ENCODE results near the gene MCTP1.
"Not testable (repeated sequence)": the region's sequence is repeated elsewhere in the genome, so short reads cannot be mapped to it uniquely, and the experiment has no call there.

The MCTP1 gene

DNA sequence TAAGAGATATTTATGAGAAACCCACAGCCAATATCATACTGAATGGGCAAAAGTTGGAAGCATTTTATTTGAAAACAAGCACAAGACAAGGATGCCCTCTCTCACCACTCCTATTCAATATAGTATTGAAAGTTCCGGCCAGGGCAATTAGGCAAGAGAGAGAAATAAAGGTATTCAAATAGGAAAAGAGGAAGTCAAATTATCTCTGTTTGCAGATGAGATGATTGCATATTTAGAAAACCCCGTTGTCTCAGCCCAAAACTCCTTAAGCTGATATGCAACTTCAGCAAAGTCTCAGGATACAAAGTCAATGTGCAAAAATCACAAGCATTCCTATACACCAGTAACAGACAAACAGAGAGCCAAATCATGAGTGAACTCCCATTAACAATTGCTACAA, 325.6 kb downstream of the MCTP1 start:
- DNase-seq (ENCODE audit: low read depth in 2 of 2) = not testable (repeated sequence)

DNA sequence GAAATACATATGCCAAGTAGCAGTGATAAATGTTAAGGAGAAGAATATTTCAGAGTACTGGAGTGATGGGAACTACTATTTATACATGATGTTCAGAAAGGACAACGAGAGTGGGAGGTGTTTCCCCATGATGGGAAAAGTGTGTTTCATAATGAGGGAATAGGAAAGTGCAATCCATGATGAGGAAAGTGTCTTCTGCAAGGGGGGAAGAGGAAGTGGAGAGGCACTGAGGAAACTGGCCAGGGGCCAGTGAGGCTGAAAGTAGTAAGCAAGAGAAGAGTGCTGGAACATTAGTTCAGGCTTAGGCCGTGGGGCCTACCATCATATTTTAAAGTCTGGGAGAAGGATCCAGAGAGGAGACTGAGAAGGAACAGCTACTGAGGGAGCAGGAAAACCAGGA, 339.2 kb downstream of the MCTP1 start:
- no peak for DNase-seq (ENCODE audit: low read depth in 2 of 2)

DNA sequence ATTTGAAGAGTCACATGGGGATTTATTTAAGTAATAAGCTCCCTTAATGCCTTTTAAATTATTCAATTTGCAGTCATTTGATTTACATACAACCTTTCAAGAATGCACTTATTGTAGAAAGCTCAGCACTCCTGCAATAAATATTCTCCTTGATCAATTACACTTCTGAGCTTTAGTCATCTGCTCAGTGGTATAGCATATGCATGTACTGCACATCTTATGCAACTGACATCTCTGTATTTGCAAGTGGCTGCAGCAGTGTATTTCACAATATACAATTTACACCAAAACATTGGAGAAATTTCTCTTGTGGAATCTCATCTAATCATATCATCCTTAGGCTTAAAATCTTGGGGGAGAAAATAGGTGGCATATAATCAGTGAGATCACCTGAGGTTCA, 340.7 kb downstream of the MCTP1 start:
- DNase-seq (ENCODE audit: low read depth in 2 of 2) = no peak

DNA sequence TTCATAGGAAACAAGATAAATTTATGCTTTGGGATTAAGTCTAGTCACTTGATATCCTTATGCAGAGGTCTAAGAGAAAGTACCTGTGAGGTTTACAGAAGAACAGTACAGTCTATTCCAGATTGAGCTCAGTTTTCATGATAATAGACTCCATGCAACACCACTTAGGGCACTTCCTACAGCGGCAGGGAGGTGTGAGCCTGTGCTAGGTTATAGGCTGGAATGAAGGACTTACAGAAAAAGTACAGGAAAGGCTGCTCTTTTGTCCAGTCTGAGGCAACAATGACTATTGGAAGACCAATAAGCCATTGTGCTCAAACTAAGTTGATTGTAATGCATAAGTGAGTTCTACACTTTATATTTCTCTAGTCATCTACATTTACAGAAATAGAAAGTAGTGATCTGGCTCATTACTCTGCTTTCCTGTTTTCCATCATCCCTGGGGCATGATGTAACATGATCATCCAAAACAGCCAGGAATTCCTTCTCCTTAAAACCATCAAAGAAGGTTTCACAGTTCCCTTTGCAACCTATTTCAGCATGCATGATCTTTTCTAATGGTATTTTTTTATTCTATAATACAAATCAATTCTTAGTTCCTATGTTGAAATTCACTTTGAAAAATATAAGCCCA, 343.7 kb downstream of the MCTP1 start:
- no peak for DNase-seq (ENCODE audit: low read depth in 2 of 2)

DNA sequence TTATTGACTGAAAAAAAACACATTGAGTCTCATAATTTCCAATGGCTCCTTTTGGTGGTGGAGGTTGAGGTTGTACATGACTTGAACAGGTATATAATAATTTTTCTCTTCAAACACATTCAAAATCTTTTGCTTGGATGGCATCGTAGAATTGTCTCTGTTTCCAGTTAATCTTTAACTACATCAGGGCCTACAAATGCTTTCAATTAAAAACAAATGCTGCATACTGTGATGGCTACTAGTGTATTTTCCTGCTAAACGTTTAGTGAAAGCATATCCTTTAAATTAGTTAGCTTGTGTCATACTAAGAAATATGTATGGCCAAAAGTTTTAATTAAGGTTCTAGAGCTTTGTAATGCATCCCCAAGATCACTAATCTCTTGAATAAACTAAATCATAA, 352.6 kb downstream of the MCTP1 start:
- DNase-seq (ENCODE audit: low read depth in 2 of 2) = no peak

DNA sequence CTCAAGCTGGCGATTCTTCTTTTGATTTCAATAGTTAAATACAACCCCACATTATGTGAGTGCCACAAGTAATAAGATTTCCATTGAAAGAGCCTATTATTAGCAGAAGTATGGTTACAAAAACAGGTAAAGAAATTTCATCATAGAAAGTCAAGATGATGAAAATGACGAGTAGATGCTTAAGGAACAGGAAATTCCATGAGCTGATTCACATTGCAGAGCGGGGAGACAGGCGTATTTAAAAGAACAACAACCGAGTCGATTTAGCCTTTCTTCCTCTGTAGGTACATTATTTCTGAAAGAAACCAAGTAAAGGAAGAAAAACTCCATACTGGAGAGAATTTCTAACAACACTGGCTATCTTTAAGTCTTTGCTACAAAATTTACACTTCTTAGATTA, 356.0 kb downstream of the MCTP1 start:
- DNase-seq (ENCODE audit: low read depth in 2 of 2) = no peak

DNA sequence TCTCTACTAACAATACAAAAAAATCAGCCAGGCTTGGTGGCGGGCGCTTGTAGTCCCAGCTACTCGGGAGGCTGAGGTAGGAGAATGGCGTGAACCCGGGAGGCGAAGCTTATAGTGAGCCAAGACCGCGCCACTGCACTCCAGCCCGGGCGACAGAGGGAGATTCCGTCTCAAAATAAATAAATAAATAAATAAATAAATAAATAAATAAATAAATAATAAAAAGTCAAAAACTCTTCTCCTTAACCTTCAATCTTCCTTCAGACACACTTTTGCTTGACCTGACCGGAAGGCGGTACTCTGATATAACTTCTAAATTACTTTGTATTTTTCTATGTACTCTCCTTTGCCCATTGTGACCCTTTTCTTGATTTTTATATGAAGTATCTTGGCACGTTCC, 364.3 kb downstream of the MCTP1 start:
- no peak for DNase-seq (ENCODE audit: low read depth in 2 of 2)

DNA sequence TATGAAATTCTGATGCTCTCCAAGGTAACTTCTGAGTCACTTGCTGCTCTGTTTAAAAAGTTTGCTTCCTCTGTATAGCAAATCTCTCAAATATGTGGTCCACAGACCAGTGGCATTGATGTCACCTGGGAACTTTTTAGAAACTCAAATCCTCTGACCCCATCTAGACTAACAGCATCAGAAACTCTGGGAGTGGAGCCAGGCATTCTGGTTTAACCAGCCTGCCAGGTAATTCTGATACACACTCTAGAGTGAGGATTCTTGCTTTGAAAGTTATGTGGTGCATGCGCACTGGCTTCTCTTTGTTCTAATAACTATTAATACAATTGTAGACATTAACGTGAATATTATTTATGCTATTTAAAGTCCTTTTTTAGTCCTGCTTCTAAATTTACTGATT, 368.3 kb downstream of the MCTP1 start:
- DNase-seq (ENCODE audit: low read depth in 2 of 2) = no peak

DNA sequence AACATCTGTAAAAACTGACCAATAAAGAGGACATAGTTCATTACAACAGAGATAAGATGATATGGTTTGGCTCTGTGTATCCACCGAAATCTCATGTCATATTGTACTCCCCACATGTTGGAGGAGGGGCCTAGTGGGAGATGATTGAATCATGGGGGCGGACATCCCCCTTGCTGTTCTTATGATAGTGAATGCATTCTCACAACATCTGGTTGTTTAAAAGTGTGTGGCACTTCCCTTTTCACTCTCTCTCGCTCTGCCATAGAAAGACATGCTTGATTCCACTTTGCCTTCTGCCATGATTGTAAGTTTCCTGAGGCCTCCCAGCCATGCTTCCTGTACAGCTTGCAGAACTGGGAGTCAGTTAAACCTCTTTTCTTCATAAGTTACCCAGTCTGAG, 373.6 kb downstream of the MCTP1 start:
- no peak for DNase-seq (ENCODE audit: low read depth in 2 of 2)

DNA sequence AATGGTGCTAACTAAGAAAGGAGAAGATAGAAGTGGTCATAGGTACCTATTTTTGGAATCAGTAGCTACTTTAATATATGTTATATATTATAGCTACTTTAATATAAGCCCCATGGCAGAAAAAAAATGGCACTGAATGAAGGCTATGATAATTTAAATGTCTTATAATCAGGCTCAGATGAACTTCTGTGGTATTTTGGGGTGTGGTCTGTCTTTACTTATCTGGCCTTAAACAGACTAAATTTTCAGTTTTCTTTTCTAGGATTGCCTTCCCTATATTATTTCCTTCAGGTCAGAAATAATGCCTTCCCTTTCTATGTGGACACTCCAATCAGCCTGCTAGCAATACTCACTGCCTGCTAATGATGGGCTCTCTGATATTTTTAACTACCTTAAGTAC, 374.2 kb downstream of the MCTP1 start:
- no peak for DNase-seq (ENCODE audit: low read depth in 2 of 2)

DNA sequence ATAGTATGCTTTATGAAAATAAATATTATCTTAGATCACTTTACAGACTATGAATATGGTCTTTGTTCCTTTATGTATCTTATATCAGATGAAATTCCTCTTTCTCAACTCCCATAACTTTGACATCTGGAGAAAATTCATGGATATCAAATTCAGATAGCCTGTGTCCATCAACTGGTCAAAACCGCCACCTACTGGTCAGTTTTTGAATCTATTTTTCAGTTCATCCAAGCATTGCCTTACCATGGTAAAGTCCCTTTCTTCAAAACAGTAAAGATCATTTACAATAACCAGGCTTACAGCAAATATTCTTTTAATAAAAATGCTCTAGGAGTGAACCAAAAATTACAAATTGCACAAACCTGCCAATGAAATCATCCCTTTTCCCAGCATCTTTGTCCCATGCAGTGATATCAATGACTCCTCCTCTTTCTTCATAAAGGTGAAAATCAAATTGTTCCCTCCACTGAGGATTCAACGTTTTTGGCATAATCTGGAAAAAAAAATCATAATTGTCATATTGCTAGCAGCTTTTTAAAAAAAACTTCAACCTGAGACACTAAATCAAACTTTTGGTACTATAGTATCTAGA, 375.9 kb downstream of the MCTP1 start:
- no peak for DNase-seq (ENCODE audit: low read depth in 2 of 2)

DNA sequence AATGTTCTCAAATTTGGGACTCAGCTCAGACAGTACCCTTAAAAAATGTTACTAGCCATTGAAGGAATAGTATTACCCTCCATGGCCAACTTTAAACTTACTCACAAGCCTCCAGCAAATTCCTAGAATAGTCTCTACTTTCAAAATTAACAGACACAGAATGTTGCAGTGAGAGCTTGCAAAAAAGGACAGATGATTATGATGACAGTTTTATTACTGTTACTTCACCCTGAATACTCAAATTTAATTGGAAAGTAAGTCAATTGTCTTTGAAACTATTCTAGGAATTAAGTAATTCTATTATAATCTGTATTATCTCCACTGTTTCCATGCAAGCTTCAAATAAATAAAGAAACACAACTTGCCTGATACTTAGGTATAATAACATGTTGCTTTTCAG, 378.1 kb downstream of the MCTP1 start:
- no peak for DNase-seq (ENCODE audit: low read depth in 2 of 2)

DNA sequence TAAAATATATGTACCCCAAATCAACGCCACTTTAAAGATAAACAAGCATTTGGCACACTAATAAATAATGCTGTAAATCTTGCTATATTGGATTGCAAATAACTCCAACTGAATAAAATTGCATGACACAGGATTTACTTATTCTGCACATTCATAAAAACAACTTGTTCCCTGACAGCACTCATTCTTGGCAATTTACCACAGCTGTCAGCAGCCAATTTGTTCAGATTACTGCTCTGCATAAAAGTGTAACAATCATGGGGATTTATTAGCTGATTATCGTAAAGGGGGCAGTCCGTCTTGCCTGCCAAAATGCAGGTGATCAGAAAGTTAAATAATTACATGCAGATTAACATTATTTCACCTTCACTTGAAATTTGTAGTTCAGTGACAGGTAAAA, 381.2 kb downstream of the MCTP1 start:
- DNase-seq (ENCODE audit: low read depth in 2 of 2) = no peak

DNA sequence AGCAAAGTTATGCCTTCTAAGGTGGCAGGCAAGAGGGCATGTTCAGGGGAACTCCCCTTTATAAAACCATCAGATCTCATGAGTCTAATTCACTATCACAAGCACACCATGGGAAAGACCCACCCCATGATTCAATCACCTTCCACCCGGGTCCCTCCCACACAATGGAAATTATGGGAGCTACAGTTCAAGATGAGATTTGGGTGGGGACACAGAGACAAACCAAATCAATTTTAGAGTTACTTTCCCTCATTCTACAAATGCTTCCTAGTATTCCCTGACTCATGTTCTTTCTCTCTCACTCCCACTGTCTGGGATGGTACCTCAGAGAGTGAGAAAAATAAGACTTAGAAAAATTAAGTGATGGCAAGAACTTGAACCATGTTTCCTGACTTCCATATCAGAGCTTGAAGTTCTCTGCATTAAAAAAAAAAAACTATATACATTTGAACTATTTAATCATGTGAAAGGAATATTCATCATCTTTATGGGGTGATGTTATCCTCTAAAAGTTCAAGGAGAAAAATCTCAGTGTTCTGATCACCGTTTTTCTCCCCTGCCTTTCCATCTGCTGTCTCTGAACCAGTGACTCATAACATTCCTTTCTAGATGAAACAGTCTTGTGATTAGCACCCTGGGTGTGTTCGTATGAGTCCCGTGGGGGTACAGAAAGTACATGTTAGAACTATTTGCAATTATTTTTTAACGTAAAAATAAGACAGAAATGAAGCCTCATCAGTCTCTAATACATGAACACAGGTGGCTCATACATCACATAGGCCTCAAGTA, 383.5 kb downstream of the MCTP1 start:
- DNase-seq (ENCODE audit: low read depth in 2 of 2) = peak in 1 of 2 experiments; percentile 8

DNA sequence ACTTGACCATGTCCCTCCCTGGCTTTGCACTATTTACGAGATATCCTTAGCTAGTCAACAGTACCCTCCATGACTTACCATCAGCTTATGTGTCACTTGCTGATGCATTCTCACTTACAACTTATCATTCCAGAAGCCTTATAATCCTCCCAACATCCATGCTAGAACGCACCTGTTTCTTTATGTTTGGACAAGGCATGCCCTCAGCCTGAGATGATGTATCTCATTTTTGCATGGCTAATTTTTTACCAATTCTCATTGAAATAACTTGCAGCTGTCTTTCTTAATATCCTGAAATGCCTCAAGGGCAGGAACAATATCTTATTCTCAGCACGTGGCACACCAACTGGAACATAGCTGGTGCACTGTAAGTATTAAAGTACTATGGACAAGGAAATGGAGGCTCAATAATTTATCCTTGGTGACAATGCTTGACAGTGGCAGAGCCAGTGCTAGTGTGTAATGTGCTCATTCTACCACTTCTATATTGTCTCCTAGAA, 384.8 kb downstream of the MCTP1 start:
- no peak for DNase-seq (ENCODE audit: low read depth in 2 of 2)

DNA sequence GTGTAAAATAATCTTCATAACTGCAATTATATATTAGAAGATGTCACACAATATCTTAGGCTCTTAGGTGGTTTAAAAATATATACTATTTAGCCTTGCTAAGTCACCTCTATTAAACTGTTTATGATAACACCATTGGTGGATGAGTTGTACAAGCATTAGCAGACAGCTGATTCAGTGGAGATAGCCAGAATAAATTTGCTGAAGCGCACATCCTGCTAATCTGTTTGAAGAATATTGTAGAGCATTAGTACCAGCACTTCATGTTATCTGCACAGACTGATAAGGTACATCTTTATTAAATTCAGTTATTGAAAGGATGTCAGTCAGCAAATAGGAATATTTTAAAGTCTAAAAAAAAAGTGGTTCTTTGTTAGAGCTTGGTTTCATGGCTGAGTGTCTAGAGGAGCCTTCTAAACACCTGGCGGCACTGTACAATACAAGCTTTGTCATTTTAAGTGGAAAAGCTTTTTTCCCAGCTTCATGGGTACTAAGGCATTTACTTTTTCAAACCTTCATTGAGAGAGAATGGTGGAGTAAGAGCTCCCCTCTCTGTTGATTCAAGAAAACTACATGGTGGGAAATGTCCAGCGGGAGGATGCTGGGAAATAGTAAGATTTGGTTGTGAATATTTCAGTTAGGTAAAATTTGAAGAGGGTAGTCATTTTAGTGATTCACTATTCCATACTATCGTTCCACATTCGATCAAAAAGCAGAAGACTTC, 391.3 kb downstream of the MCTP1 start:
- no peak for DNase-seq (ENCODE audit: low read depth in 2 of 2)

DNA sequence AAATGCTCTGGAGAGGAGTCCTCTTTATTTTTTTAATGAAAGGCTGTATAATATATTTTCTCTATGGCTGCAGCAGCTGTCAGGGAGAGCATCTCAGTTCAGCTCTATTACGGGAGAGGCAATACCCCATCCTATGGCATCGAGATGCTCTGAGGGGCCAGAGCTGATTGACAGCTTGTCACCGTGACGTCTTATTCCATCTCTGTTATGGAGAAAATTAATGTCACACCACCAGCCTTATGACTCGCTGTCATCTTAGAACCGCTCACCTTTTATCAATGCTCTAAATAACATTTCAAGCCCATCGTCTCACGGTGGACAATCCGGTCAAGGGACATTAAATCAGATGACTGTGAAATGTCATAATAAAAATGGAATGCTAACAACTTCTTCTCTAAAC, 392.9 kb downstream of the MCTP1 start:
- no peak for DNase-seq (ENCODE audit: low read depth in 2 of 2)

DNA sequence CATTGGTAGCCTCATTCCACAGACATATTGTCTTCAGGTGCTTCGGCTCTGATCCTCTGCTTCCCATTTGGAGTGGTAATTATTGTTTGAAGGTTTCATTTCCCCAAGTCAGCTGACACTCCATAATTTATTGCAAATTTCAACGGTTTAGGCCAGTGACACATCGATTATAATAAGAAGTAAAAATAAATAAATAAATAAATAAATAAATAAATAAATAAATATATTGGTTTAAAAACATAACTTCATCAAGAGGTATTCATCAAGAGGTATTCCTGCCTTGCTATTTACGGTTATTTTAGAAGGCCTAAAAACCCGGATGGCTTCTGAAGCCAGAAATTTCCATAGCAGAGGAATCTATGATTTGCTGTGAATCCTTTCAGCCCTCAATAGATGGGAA, 393.3 kb downstream of the MCTP1 start:
- DNase-seq (ENCODE audit: low read depth in 2 of 2) = no peak

DNA sequence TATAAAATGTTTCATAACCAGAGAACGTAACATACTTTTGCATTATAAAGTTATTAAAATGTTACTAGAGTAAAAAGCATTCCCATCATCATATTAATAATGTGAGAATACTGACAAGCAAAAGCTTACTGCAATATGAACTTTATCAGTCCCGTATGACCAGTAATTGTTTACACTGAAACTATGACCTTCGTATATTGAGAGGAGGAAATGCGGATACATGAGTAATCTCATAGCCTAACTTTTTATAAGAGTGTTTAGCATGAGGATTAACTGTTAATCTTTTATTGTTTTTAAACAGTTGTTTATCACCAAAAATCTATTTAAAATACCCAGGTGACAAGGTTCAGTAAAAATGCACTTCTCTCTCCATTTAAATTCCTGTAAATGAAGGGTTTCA, 394.0 kb downstream of the MCTP1 start:
- no peak for DNase-seq (ENCODE audit: low read depth in 2 of 2)

DNA sequence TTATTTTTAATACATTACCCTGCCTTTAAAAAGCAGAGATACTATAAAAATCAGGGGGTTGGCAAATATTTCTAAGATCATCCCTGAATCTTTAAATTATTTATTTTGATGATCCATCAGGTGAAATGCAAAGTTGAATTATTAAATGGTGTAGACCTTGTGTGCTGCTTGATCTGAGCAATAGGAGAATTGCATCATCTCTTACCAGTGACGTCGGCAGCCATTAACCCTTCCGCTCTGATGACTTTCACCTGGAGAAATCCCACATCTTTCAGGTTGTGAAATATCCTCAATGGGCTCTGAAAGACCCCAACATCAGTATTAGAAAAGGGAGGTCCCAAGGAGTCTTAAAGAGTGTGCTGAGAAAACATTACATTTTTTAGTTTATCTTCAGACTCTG, 396.2 kb downstream of the MCTP1 start:
- DNase-seq (ENCODE audit: low read depth in 2 of 2) = no peak

DNA sequence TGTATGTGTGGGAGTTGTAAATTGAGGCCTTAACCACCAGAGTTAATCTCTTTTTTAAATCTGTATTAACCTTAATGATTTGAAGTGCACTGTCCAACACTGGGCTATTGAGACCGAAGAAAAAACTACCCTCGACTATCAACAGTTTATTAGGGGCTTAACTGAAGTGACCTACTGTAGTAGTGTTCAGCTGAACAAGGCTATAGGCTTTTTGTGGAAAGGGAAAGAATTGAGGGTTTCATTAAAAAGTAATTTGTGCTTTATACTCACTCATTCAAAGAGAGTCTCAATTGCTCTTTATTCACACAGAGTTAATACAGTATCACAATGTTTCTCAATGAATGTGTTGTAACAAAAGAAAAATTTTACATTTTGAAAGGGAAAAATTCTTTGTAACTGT, 399.0 kb downstream of the MCTP1 start:
- no peak for DNase-seq (ENCODE audit: low read depth in 2 of 2)

DNA sequence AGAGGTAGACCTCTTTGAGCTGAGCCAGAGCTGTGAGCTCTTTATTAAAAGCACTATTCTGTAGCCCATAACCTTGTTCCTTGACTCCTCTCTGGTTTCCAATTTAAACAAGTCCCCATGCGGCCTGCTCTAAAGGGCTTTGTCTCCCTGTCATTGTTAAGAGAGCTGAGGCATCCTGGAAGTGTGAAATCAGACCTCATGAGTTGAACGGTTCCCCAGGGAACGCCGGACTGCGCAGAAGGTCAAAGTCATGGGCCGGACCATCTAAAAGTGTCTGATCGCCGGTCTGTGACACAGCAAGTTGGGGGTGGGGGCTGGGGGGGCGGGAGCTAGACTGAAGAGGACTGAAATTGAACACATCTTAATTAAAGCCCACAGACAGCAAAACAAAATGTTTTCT, 400.6 kb downstream of the MCTP1 start:
- DNase-seq (ENCODE audit: low read depth in 2 of 2) = no peak

DNA sequence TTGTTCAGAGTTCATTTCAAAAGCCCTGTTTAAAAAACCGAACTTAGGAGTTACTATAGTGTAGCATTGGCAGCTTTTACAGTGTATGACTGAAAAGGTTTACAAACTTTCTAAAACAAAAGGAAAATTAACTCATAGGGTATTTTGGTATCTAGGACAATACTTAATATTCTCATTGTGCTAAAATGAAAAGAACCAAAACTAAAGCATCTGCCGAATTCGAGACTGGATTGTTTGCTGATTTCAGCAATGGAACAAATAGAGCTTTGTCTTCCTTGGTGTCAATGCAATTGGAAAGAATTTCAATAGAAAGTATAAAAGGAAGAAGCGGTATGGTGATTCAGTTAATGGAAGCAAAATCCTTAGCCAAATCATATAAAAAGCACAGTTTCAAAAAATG, 412.4 kb downstream of the MCTP1 start:
- no peak for DNase-seq (ENCODE audit: low read depth in 2 of 2)

All from fibroblast of skin of left biceps (primary cell).